SK-N-SH (cell line): ENCODE results near the gene SMPD3. TPM values are rescaled to one million over a fixed set of nuclear protein-coding genes. Genes with fewer than 3 reads are reported as not detected.

Source experiments
- CTCF ChIA-PET: fragments of 300-600, 350-600 bp; formaldehyde crosslinking; extraction: SDS; loops from one replicate; lab custom pipeline; 2021; lab: Yijun Ruan, JAX
- POLR2A ChIA-PET: fragments of 350-600 bp; sonication (Branson Sonifier 250); formaldehyde crosslinking; extraction: SDS; loops from one replicate; lab custom pipeline; 2020; ENCODE audit warnings: antibody characterized with exemption, inconsistent platforms; lab: Yijun Ruan, JAX
- DNase-seq: peaks from one replicate; pipeline ENCODE4 v3.0.0; 2012
- H2AFZ ChIP-seq: fragments of 200-600 bp; sonication (generic); 2 replicates; pipeline ENCODE4 v1.8.1; 2016; ENCODE audit warnings: antibody characterized with exemption, mild to moderate bottlenecking, low read depth
- H3F3A ChIP-seq: fragments of 200-600 bp; sonication (generic); replicated peaks from 2 replicates; pipeline ENCODE3; 2016; ENCODE audit warnings: antibody characterized with exemption, mild to moderate bottlenecking; ENCODE audit not compliant: insufficient read depth
- H3K27ac ChIP-seq, 2 experiments: fragments of 200-500 bp in 1 of 2; fragments of 200-600 bp in 1 of 2; sonication (Bioruptor generic) in 1 of 2; sonication (generic), shearing (Covaris generic) in 1 of 2; 2 replicates each; pipeline versions ENCODE4 v1.5.1 to v1.6.1; 2014 to 2016; ENCODE audit warnings: low read depth in 2 of 2, inconsistent platforms in 1 of 2, low read length in 1 of 2, mild to moderate bottlenecking in 1 of 2, mixed read lengths in 1 of 2
- H3K27me3 ChIP-seq: fragments of 200-600 bp; sonication (generic), shearing (Covaris generic); 2 replicates; pipeline ENCODE4 v1.6.1; 2016; ENCODE audit warnings: mixed run types; ENCODE audit not compliant: insufficient read depth
- H3K36me3 ChIP-seq, 2 experiments: fragments of 200-500 bp in 1 of 2; fragments of 200-600 bp in 1 of 2; sonication (Bioruptor generic) in 1 of 2; sonication (generic) in 1 of 2; replicated peaks in 1 of 2; 2 replicates each; pipeline versions ENCODE3 to v1.5.1; 2014 to 2016; ENCODE audit warnings: low read length in 1 of 2, mild to moderate bottlenecking in 1 of 2; ENCODE audit not compliant: insufficient read depth in 2 of 2, control insufficient read depth in 1 of 2
- H3K4me1 ChIP-seq, 2 experiments: fragments of 200-500 bp in 1 of 2; fragments of 200-600 bp in 1 of 2; sonication (Bioruptor generic) in 1 of 2; sonication (generic), shearing (Covaris generic) in 1 of 2; 2 replicates each; pipeline versions ENCODE4 v1.5.1 to v1.6.1; 2014 to 2016; ENCODE audit warnings: low read depth in 1 of 2, low read length in 1 of 2, mixed run types in 1 of 2; ENCODE audit not compliant: insufficient read depth in 2 of 2, control insufficient read depth in 1 of 2
- H3K4me2 ChIP-seq: fragments of 200-600 bp; sonication (generic), shearing (Covaris generic); 2 replicates; pipeline ENCODE4 v1.6.1; 2017; ENCODE audit warnings: mixed run types
- H3K4me3 ChIP-seq, 2 experiments: fragments of 200-500 bp in 1 of 2; fragments of 200-600 bp in 1 of 2; sonication (Bioruptor generic) in 1 of 2; sonication (generic), shearing (Covaris generic) in 1 of 2; 2 replicates each; pipeline versions ENCODE4 v1.5.1 to v1.8.1; 2014 to 2016; ENCODE audit warnings: low read depth in 2 of 2, inconsistent platforms in 1 of 2, low read length in 1 of 2, mild to moderate bottlenecking in 1 of 2, mixed read lengths in 1 of 2, moderate library complexity in 1 of 2
- H3K79me2 ChIP-seq: fragments of 200-600 bp; sonication (generic); 2 replicates; pipeline ENCODE4 v1.8.1; 2017; ENCODE audit warnings: mild to moderate bottlenecking; ENCODE audit not compliant: insufficient read depth
- H3K9ac ChIP-seq: fragments of 200-600 bp; sonication (generic); 2 replicates; pipeline ENCODE4 v1.6.1; 2017; ENCODE audit warnings: mixed run types
- H3K9me2 ChIP-seq: fragments of 200-600 bp; sonication (generic); 2 replicates; pipeline ENCODE4 v1.6.1; 2017; ENCODE audit warnings: mixed run types
- H3K9me3 ChIP-seq: fragments of 200-600 bp; sonication (generic); 2 replicates; pipeline ENCODE4 v1.6.1; 2017; ENCODE audit warnings: mixed run types, mild to moderate bottlenecking, moderate library complexity
- H4K20me1 ChIP-seq: fragments of 200-600 bp; sonication (generic); 2 replicates; pipeline ENCODE4 v1.6.1; 2017; ENCODE audit warnings: mild to moderate bottlenecking, mixed run types; ENCODE audit not compliant: insufficient read depth
- ELF1 ChIP-seq: IDR thresholded peaks from 2 replicates; pipeline ENCODE4 v1.4.0; 2012
- EP300 ChIP-seq, 2 experiments: IDR thresholded peaks; 2 replicates each; pipeline versions ENCODE4 v1.4.0 to v1.6.1; 2012; ENCODE audit warnings: borderline replicate concordance in 1 of 2, low read depth in 1 of 2, low read length in 1 of 2
- RCOR1 ChIP-seq: fragments of 150-350 bp; IDR thresholded peaks from 2 replicates; pipeline ENCODE4 v1.6.1; 2017; ENCODE audit warnings: antibody characterized with exemption, low read length
- TCF12 ChIP-seq: IDR thresholded peaks from 2 replicates; pipeline ENCODE4 v1.4.0; 2012
- YY1 ChIP-seq: IDR thresholded peaks from 2 replicates; pipeline ENCODE4 v1.4.0; 2012; ENCODE audit warnings: low read depth, mild to moderate bottlenecking
- WGBS: methylation state at CpG from one replicate; pipeline ENCODE4 v1.1.6; 2017; ENCODE audit warnings: low lambda C conversion rate; 5-methylcytosine and 5-hydroxymethylcytosine counted together
- polyA plus RNA-seq, 3 experiments: library from polyadenylated mRNA; depleted of rRNA; stranded (reverse); fragments of >200 nt; gene quantifications; 2 replicates each; pipeline ENCODE4 v1.2.3, GENCODE V29; 2012
- TF ChIP-seq, protein P1 (sequence below): fragments of 200-600 bp; sonication (generic); IDR thresholded peaks from 2 replicates; pipeline ENCODE4 v1.6.1; 2017; ENCODE audit warnings: antibody characterized with exemption, mild to moderate bottlenecking, moderate library complexity
- TF ChIP-seq, protein P2 (sequence below): IDR thresholded peaks from 2 replicates; pipeline ENCODE4 v1.6.1; 2012; ENCODE audit warnings: mild to moderate bottlenecking, low read depth, low read length, moderate library complexity

SMPD3 gene
- polyA plus RNA-seq, 1 of the 3 experiments (the other 2 are of a cell fraction) = 0.38 TPM

DNA sequence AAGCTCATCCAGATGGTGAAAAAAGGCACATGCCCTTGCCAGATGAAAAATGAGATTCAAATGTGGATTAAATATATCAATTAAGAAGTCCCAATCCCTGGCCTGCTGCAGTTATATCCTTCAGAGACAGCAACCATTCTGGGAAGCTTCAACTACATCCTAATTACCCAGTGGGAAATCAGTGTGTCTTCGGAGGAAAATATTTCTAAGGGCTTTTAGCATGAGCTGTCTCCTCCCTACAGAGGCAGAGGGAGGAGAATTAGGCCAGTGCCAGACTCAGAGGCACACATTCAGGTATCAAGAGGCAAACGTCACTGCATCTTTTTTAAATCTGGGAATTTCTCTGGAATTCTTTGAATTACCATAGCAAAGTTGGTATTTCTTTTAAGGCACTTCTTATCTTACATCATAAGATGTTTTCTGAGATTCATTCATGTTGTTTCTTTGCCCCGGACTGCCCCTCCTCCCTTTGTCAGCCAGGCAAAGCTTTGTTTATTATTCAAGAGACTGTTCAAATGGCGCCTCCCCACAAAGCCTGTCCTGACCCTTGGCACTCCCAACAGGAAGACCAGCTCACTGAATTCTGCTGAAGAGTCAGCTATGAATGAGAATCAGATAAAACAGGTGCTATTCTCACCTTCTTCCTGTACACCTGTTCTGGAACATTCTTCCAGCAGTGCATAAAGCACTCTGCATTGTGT, 38.3 kb upstream of the SMPD3 start:
- H3K27ac ChIP-seq = no peak overlapping the region
- H4K20me1 ChIP-seq = no peaks in the 10 kb centered on the region
- H3K79me2 ChIP-seq = no peaks in the 10 kb centered on the region
- no peak overlapping the region for H3K4me2 ChIP-seq
- H3K9me3 ChIP-seq = no peaks in the 10 kb centered on the region
- ChIA-PET CTCF (interaction anchor here (1.0 to 2.6 kb wide), 7 partner anchors 15 to 158 kb away, joined by 3 to 11 read pairs (median 5); no protein-coding TSS in a partner anchor), POLR2A (no interaction called here)
- no peaks in the 10 kb centered on the region for H3K36me3 ChIP-seq
- H3K4me3 ChIP-seq = no peak overlapping the region
- no peaks in the 10 kb centered on the region for H3K4me1 ChIP-seq
- H2AFZ ChIP-seq = no peak overlapping the region
- DNase-seq = no peak
- no peaks in the 10 kb centered on the region for H3F3A ChIP-seq
- TF ChIP-seq EP300 (IDR thresholded peaks at IDR 0.05; ENCODE audit: borderline replicate concordance in 1 of 2, low read depth in 1 of 2, low read length in 1 of 2) (no peak), ELF1 (no peak), TCF12 (no peak)
- TF ChIP-seq, protein P1, sequence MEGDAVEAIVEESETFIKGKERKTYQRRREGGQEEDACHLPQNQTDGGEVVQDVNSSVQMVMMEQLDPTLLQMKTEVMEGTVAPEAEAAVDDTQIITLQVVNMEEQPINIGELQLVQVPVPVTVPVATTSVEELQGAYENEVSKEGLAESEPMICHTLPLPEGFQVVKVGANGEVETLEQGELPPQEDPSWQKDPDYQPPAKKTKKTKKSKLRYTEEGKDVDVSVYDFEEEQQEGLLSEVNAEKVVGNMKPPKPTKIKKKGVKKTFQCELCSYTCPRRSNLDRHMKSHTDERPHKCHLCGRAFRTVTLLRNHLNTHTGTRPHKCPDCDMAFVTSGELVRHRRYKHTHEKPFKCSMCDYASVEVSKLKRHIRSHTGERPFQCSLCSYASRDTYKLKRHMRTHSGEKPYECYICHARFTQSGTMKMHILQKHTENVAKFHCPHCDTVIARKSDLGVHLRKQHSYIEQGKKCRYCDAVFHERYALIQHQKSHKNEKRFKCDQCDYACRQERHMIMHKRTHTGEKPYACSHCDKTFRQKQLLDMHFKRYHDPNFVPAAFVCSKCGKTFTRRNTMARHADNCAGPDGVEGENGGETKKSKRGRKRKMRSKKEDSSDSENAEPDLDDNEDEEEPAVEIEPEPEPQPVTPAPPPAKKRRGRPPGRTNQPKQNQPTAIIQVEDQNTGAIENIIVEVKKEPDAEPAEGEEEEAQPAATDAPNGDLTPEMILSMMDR = no peak
- TF ChIP-seq, protein P2, sequence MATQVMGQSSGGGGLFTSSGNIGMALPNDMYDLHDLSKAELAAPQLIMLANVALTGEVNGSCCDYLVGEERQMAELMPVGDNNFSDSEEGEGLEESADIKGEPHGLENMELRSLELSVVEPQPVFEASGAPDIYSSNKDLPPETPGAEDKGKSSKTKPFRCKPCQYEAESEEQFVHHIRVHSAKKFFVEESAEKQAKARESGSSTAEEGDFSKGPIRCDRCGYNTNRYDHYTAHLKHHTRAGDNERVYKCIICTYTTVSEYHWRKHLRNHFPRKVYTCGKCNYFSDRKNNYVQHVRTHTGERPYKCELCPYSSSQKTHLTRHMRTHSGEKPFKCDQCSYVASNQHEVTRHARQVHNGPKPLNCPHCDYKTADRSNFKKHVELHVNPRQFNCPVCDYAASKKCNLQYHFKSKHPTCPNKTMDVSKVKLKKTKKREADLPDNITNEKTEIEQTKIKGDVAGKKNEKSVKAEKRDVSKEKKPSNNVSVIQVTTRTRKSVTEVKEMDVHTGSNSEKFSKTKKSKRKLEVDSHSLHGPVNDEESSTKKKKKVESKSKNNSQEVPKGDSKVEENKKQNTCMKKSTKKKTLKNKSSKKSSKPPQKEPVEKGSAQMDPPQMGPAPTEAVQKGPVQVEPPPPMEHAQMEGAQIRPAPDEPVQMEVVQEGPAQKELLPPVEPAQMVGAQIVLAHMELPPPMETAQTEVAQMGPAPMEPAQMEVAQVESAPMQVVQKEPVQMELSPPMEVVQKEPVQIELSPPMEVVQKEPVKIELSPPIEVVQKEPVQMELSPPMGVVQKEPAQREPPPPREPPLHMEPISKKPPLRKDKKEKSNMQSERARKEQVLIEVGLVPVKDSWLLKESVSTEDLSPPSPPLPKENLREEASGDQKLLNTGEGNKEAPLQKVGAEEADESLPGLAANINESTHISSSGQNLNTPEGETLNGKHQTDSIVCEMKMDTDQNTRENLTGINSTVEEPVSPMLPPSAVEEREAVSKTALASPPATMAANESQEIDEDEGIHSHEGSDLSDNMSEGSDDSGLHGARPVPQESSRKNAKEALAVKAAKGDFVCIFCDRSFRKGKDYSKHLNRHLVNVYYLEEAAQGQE = no peak
- H3K9me2 ChIP-seq = no peaks in the 10 kb centered on the region
- 44% methylated on average over 4 of the region's 4 CpGs for WGBS
- H3K9ac ChIP-seq = no peak overlapping the region
- H3K27me3 ChIP-seq = no peaks in the 10 kb centered on the region

DNA sequence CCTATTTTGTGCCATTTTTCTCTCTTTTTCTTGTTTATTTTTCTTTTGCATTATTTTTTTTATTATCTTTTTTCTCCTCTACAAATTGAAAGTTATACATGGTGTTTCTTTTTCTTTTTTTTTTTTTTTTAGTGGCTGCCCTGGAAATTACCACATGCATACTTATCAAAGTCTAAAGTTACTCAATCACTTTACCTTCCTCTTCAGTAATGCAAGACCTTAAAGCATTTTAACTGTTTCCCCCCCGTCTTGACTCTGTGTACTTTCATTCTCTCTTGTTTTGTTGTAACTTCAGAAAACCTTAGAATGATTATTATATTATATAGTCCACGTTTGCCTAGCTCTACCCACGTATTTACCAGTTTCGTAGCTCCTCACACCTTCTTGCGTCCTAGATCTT, 33.3 kb upstream of the SMPD3 start:
- no peaks in the 10 kb centered on the region for H3K9me3 ChIP-seq
- POLR2A ChIA-PET = no interaction called here
- TF ChIP-seq YY1 = no peak
- TF ChIP-seq RCOR1 = no peak
- CTCF ChIA-PET = interaction anchor here (1.9 to 2.6 kb wide), 3 partner anchors 10 to 39 kb away, joined by 5 to 12 read pairs (median 8); no protein-coding TSS in a partner anchor
- H2AFZ ChIP-seq = no peak overlapping the region
- no peaks in the 10 kb centered on the region for H3K36me3 ChIP-seq
- DNase-seq = no peak
- H3K9ac ChIP-seq = no peak overlapping the region
- no peaks in the 10 kb centered on the region for H3K4me1 ChIP-seq
- H3F3A ChIP-seq = no peaks in the 10 kb centered on the region
- H3K27ac ChIP-seq = no peak overlapping the region
- H3K9me2 ChIP-seq = no peaks in the 10 kb centered on the region
- H3K79me2 ChIP-seq = no peaks in the 10 kb centered on the region
- no peak overlapping the region for H3K4me2 ChIP-seq
- H4K20me1 ChIP-seq = no peaks in the 10 kb centered on the region
- H3K27me3 ChIP-seq = no peaks in the 10 kb centered on the region
- WGBS = 34% methylated on average over 5 of the region's 5 CpGs
- no peak overlapping the region for H3K4me3 ChIP-seq
